Measurements from ENCODE around the gene PACRGL. TPM values are rescaled to one million over a fixed set of nuclear protein-coding genes. Genes with fewer than 3 reads are reported as not detected.

PACRGL gene
- total and polyA plus RNA-seq, 10 of the 15 experiments (the other 5 are each of a cell fraction or from before 2014, with no cell fraction given) = 1.7 to 17.2 (median 7.3) TPM

GRCh38 chr4:20679951-20680350 is 20.3 kb upstream of the PACRGL start:
- Histone ChIP-seq H3K27ac (ENCODE audit: control insufficient read depth, insufficient read depth) (no peak overlapping the region), H3K4me3 (no peak overlapping the region), H3K27me3 (replicated peaks in 1 of 2; ENCODE audit: control insufficient read depth in 2 of 2, insufficient read depth in 2 of 2, low read length in 1 of 2) (no peaks in the 10 kb centered on the region), H3K4me1 (ENCODE audit: control insufficient read depth, insufficient read depth, low read length) (no peaks in the 10 kb centered on the region), H3K9ac (ENCODE audit: control insufficient read depth, insufficient read depth, low read length) (no peak overlapping the region), H3K79me2 (ENCODE audit: control insufficient read depth, insufficient read depth, low read length) (no peaks in the 10 kb centered on the region), H2AFZ (ENCODE audit: control insufficient read depth, low read depth, low read length) (no peak overlapping the region), H3K4me2 (ENCODE audit: control insufficient read depth, insufficient read depth) (no peak overlapping the region), H4K20me1 (ENCODE audit: control insufficient read depth, insufficient read depth) (no peaks in the 10 kb centered on the region), H3K36me3 (ENCODE audit: control insufficient read depth in 2 of 2, insufficient read depth in 2 of 2, low read length in 1 of 2) (no peaks in the 10 kb centered on the region), H3K9me3 (replicated peaks; ENCODE audit: control insufficient read depth, insufficient read depth, low read length) (no peaks in the 10 kb centered on the region)
- no TSS peak for BruUV-seq (replicated peaks)
- SMC1A ChIA-PET (ENCODE audit: uncharacterized antibody, unreplicated experiment) = interaction anchor here (0.9 kb wide), 1 partner anchor 259 kb away, joined by 3 read pairs; no protein-coding TSS in a partner anchor
- DNase-seq (ENCODE audit: low read depth, low spot score) = no peak
- in situ Hi-C loops (cut with MboI) (loop anchor here (25.0 kb wide), 1 partner anchor 1443 kb away; no protein-coding TSS in a partner anchor), intact Hi-C loops (cut with micrococcal nuclease; ENCODE audit: unreplicated experiment) (loop anchor here (5.0 to 10.0 kb wide), 2 partner anchors 1455 to 1993 kb away; no protein-coding TSS in a partner anchor)
- no peak for FAIRE-seq
- no peak for ATAC-seq
- CTCF ChIA-PET = no interaction called here
- WGBS (ENCODE audit: insufficient coverage, insufficient replicate concordance, low lambda C conversion rate, missing lambda C conversion rate) = 0% methylated on average over 1 of the region's 1 CpG
- RAD21 ChIA-PET (ENCODE audit: unreplicated experiment) = no interaction called here
- POLR2A ChIA-PET = no interaction called here
- TF ChIP-seq ZNF274 (IDR thresholded peaks at IDR 0.05; ENCODE audit: insufficient read depth, insufficient read length) = no peak
- no peak for TF ChIP-seq MTA3 (IDR thresholded peaks at IDR 0.05; ENCODE audit: borderline replicate concordance, low read length)
- no peak for TF ChIP-seq YY1 (IDR thresholded peaks at IDR 0.05; ENCODE audit: low read depth, low read length)
- TF ChIP-seq PAX5 (IDR thresholded peaks at IDR 0.05; ENCODE audit: borderline replicate concordance, low read depth, low read length) = no peak
- TF ChIP-seq E4F1 (IDR thresholded peaks at IDR 0.05; ENCODE audit: borderline replicate concordance, partially characterized antibody) = no peak
- no peak for TF ChIP-seq LARP7 (IDR thresholded peaks at IDR 0.05)
- no peak for TF ChIP-seq JUND (IDR thresholded peaks at IDR 0.05; ENCODE audit: low read depth, low read length)
- TF ChIP-seq, protein P1, sequence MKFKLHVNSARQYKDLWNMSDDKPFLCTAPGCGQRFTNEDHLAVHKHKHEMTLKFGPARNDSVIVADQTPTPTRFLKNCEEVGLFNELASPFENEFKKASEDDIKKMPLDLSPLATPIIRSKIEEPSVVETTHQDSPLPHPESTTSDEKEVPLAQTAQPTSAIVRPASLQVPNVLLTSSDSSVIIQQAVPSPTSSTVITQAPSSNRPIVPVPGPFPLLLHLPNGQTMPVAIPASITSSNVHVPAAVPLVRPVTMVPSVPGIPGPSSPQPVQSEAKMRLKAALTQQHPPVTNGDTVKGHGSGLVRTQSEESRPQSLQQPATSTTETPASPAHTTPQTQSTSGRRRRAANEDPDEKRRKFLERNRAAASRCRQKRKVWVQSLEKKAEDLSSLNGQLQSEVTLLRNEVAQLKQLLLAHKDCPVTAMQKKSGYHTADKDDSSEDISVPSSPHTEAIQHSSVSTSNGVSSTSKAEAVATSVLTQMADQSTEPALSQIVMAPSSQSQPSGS (IDR thresholded peaks at IDR 0.05; ENCODE audit: low read length) = no peak
- no peak for TF ChIP-seq SMARCA5 (IDR thresholded peaks at IDR 0.05)
- TF ChIP-seq CTCF (IDR thresholded peaks at IDR 0.05 in 2 of 3, conservative IDR thresholded peaks at IDR 0.05 in 1 of 3; ENCODE audit: control insufficient read depth in 2 of 3, extremely low read depth in 1 of 3, insufficient read depth in 1 of 3, low read depth in 3 of 3, low read length in 3 of 3) = no peak
- no peak for TF ChIP-seq TBL1XR1 (IDR thresholded peaks at IDR 0.05; ENCODE audit: low read depth, low read length)
- TF ChIP-seq BMI1 (IDR thresholded peaks at IDR 0.05; ENCODE audit: borderline replicate concordance) = no peak
- TF ChIP-seq CEBPB (IDR thresholded peaks at IDR 0.05; ENCODE audit: borderline replicate concordance in 1 of 2, low read depth in 2 of 2, low read length in 2 of 2) = no peak
- no peak for TF ChIP-seq IRF3 (IDR thresholded peaks at IDR 0.05)
- no peak for TF ChIP-seq KAT2A (conservative IDR thresholded peaks at IDR 0.05; ENCODE audit: control insufficient read depth, low read depth, low read length)
- no peak for TF ChIP-seq RAD21 (IDR thresholded peaks at IDR 0.05; ENCODE audit: insufficient read depth, low read depth, low read length)
- no peak for TF ChIP-seq BRCA1 (IDR thresholded peaks at IDR 0.05; ENCODE audit: low read depth, low read length)
- TF ChIP-seq ZZZ3 (IDR thresholded peaks at IDR 0.05; ENCODE audit: control insufficient read depth, insufficient read length, low read depth) = no peak
